NOMO-1 (cell line): ENCODE measurements around the gene LRRC58.
A peak's percentile ranks its signal among the peaks of the same experiment; 100 is the strongest.
"Not testable (repeated sequence)": the region's sequence is repeated elsewhere in the genome, so short reads cannot be mapped to it uniquely, and the experiment has no call there.

Experiments used
- DNase-seq, 2 experiments: peaks; one replicate each; lab custom pipeline; 2025; ENCODE audit not compliant: unreplicated experiment in 2 of 2; lab: John Stamatoyannopoulos, UW

The LRRC58 gene

DNA sequence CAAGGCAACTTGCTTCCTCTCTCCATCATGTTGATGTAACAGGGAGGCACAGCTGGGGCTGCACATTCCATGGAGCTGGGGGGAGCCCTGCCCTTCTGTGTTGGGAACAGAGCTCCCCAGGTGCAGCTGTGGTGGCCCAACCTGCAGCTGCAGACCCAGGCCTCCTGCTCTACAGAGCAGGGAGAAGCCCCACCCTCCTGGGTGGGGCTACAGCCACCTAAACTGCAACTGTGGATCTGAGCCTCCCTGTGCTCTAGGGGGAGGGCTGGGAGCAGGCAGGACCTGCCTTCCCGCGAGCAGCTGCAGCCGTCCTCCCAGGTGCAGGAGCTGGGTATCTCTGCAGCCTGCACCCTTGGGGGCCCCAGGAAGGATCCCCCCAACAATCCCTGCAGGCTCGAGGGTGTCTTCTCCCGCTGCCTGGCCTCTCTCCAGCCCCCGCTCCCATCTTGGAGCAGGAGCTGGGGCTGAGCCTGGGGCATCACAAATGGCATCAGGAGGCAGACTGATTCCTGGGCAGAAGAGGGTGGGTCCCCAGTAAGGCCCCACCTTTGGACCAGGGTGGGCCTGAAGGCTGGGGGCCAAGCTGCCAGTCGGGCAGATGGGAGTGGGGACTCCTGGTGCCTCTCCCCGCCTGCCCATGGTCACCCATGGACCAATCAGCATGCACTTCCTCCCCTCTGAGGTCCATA lies 7.4 kb downstream of the LRRC58 start:
- DNase-seq: no peak

DNA sequence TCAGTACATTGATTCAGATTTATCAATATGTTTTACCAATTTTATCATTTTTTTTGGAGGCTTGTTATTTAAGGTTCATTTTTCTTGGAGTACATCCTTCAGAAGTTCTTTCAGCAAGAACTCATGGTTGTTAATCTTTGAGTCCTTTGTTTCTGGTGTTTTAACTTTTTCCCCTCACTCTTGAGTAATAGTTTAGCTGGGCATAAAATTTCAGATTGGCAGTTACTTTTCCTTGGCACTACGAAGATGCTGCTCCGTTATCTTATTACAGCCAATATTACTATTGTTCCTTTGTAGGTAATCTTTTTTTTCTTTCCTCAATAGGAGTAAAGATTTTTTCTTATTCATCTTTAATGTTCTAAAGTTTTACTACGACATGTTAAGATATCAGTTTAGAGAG lies 9.8 kb downstream of the LRRC58 start:
- no peak for DNase-seq

DNA sequence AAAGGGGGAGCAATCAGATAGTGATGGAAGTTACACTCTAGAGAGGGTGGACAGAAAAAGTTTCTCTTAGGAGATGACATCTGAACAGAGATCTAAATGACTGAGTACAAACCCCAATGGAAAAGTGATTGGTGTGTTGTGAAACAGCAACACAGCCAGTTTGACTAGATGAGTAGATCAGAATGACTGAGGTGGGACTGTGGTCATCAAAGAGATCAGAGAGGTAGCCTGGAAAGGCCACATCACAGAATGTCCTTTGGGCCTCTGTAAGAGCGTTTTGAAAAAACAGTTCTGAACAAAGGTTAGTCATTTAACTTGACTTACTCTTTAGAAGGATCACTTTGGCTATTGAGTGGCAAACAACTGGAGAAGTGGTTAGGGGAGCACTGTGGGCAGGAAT lies 10.6 kb downstream of the LRRC58 start:
- DNase-seq: no peak

DNA sequence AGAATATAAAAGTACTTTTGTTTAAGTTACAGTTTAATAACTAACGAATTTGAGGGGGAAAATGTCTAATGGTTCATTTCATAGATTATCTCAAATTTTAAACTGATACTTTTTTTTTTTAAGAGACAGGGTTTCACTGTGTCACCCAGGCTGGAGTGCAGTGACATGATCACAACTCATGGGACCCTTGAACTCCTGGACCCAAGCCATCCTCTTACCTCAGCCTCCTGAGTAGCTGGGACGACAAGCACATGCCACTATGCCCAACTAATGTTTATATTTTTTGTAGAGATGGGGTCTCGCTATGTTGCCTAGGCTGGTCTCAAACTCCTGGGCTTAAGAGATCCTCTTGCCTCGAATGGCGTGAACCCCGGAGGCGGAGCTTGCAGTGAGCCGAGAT lies 16.5 kb downstream of the LRRC58 start:
- no peak for DNase-seq

DNA sequence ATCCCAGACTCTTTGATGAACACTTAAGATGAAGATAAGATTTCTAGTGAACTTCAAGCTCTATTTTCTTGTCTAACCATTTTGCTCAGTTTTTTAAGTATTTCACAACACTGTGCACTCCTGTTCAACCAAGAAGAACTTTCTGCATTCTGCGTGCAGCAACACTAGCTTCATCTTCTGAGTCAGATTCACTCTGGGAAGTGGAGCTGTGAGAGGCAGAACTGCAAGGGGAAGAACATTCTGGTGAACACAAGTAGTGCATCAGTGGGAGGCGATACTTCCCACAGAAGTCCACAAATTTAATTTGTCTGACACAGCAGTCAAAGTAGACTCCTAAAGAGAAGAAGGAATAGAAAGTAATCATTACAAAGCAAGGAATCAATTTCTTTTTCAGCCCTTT lies 18.1 kb downstream of the LRRC58 start:
- no peak for DNase-seq

DNA sequence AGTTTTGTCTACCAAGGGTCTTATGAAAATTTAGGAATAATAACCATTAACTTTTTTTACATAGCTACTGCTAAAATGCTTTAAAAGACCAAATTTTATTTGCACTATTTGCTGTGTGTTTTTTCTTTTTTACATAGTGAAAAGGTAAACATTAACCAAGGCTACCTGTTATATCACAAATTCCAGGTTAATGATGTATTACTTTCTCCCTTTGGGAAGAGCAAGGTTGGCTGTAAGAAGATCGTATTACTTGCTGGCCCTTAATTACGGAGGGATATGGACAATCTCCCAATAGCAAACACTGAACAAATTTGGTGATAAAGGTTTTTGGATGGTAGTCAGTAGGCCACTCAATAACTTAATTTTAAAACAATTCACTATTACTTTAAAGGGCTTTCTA lies 22.4 kb downstream of the LRRC58 start:
- DNase-seq: no peak

DNA sequence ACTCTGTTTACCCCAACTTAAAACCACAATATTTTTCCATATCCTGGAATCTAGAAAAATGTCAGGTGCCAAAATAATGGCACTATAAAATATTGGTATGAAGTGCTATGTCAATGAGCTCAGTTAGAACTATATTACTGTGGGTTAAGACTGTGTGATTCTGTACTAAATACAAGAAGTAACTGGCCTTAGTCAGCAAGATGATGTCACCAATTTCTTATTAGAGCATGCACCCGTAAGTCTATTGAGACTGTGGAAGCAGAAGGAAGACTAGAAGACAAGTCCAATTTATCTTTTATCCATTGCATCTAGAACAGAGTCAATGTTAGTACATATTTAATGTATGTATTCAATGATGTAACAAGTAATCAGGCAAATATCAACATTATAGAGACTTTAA lies 25.0 kb downstream of the LRRC58 start:
- no peak for DNase-seq

DNA sequence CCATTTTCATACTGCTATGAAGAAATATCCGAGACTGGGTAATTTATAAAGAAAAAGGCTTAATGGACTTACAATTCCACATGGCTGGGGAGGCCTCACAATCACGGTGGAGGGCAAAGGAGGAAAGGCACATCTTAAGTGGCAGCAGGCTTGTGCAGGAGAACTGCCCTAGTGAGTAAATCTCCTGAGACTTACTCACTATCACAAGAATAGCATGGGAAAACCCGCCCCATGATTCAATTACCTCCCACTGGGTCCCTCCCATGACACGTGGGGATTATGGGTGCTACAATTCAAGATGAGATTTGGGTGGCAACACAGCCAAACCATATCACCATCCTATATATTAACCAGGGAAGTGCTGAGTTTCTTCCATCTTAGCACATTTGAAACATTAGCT lies 25.4 kb downstream of the LRRC58 start:
- DNase-seq: not testable (repeated sequence)

DNA sequence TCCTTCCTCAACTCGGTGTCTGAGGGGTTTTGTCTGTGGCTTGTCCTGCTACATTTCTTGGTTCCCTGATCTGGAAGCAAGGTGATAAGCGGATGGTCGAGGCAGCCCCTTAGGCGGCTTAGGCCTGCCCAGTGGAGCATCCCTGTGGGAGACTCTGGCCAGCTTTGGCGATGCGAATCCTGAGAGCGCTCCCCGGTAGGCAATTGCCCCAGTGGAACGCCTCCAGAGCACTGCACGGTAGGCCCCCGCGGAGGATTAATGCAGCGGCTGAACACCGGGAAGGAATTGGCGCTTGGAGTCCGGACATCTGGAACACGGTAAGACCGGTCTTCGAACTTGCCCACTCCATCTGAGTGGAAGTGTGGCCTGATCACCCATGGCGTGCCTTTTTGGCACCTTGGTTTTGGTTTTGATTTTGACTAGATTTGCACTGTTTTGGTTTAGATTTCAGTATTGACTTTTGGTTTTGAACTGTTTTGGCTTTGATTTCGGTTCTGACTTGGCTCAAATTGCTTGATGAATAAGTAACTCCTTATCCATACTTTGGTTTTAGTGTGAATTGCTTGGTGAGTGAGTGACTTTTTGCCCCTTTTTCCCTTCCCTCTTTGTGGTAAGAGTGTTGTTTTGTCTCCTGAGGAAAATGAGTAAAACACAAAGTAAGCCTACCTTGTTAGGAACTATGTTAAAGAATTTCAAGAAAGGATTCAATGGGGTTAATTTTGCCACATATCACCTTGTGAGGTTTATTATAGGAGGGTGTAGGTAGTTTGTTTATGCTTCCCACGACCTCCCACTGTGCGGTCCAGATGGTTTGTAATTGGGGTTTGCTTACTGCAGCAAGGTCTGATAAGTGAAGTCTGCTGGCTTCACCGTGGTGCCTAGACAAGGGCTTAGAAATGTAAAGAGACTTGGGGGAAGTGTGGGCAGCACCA lies 37.0 kb downstream of the LRRC58 start:
- no peak for DNase-seq

DNA sequence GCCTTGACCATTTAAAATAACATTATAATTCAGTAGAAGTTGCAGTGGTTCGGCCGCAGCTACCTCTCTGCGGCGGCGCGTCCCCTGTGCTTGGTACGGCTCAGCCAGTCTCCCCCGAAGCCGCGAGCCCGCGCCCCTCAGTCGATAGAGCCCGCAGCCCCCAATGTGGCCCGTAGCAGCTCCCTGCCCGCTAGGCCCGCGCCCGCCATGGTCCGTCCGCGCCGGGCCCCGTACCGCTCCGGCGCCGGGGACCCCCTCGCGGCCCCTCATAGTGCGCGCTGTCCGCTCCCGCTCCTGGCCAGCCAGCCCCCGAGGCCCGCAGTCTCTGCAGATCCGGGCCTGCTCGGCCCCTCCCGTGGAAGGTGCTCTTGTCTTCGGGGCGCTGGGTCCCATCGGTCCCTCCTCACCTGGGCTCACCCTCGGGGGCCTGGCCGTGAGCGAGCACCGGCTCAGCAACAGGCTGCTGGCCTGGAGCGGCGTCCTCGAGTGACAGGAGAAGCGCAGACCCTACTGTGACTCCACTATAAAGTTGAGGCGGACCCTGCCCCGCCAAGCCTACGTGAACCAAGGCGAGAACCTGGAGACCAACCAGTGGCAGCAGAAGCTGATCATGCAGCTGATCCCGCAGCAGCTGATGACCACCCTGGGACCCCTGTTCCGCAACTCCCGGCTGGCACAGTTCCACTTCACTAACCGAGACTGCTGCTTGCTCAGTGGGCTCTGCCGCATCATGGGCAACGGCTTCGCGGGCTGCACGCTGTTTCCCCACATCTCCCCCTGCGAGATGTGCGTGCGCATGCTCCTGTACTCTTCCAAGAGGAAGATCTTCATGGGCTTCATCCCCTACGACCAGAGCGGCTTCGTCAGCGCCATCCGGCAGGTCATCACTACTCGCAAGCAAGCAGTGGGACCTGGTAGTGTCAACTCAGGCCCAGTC lies 42.4 kb downstream of the LRRC58 start:
- no peak for DNase-seq

DNA sequence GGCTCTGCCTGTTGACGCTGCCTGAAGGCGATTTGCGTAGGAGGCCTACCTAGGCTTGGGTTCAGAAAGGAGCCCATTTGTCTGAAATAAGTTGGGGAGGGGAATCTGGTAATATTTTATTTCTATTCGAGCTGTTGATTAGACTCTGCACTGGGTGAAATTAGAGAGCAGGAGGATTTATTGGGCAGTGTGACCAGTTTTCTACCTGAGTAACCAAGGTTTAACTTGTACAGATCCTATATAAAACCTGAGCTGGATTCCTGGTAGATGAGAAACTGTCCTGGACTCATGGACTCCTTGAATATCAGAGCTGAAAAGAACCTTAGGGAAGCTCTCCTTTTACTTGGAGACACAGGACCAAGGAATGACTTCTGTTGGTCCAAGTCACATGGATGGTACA lies 44.5 kb downstream of the LRRC58 start:
- DNase-seq: no peak

DNA sequence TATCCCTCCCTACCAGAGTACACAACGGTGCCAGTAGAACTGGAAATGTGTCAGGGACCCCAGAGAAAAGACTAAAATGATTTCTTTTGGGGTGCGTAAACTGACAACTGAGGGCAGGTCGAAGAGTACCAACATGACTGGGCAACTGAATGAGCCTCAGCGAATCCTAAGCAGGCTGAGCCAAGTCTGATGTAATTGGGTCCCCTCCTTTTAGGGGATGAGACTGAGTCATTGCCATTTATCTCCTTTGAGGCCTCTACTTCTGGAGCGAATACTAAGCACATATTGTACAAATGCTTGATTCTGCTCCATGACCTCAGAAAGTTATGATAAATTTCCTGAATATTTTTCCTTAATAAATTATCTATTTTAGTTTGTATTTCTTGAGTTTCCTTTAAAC lies 46.8 kb downstream of the LRRC58 start:
- no peak for DNase-seq

DNA sequence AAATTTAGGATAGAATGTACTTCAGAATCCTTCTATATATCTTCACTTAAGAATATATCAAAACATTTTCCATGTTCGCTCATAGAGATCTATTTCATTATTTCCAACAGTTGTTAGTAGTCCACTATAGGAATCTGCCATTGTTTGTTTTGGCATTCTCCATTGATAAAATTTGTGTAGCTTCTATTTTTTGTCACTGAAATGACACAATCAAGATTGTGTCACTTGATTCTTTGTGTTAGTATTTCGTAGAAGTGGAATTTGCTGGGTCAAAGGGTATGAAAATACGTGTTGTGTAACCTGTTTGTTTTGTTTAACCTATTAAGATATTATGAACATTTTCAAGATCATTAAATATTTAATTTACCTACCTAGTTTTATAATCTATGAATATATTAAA lies 48.2 kb downstream of the LRRC58 start:
- no peak for DNase-seq

DNA sequence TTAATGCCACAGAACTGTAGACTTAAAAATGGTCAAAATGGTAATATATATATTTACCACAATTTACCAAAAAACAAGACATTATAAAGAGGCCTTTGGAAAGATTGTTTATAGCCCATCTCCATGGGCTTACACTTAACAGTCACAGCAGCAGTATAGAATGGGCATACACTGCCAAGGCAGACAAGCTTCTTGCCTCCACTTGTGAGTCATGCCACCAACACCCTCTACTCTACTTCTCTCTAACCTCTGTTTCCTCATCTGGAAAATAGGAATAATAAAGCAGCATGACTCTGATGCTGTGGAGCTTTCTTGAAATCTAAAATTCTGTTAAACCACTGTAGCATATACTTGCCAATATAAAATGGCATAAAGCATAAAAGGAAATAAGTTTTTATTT lies 49.8 kb downstream of the LRRC58 start:
- DNase-seq: no peak

DNA sequence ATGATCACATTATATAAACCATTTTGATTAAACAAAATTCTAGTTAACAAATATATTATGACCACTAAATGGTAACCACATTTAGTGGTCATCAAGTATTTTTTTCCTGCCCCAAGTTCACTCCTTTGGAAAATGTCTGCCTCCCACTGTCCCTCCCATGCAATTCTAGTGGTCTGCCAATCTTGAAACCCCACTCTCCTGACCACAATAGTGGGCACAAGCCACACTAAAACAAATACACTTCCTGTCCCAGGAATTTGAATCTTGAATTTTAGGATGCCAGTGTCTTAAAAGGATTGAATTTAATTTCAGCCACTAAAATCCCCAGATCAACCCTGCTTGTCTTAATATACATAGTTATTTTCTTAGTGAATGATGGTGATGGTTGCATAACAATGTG lies 50.2 kb downstream of the LRRC58 start:
- DNase-seq: no peak

DNA sequence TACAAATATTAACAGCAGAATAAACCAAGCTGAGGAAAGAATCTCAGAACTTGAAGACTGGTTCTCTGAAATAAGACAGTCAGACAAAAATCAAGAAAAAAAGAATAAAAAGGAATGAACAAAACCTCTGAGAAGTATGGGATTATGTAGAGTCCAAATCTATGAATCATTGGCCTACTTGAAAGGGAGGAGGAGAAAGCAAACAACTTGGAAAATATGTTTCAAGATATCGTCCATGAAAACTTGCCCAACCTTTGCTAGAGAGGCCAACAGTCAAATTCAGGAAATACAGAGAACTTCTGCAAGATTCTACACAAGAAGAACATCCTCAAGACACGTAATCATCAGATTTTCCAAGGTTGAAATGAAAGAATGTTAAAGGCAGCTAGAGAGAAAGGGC lies 57.6 kb downstream of the LRRC58 start:
- not testable (repeated sequence) for DNase-seq

DNA sequence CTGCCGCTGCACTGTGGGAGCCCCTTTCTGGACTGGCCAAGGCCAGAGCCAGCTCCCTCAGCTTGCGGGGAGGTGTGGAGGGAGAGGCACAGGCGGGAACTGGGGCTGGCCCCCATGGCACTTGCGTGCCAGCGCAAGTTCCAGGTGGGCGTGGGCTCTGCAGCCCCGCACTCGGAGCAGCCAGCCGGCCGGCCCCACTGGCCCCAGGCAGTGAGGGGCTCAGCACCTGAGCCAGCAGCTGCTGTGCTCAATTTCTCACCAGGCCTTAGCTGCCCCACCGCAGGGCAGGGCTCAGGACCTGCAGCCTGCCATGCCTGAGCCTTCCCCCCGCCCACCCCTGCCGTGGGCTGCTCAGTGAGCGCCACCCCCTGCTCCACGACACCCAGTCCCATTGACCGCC lies 59.5 kb downstream of the LRRC58 start:
- DNase-seq: no peak

DNA sequence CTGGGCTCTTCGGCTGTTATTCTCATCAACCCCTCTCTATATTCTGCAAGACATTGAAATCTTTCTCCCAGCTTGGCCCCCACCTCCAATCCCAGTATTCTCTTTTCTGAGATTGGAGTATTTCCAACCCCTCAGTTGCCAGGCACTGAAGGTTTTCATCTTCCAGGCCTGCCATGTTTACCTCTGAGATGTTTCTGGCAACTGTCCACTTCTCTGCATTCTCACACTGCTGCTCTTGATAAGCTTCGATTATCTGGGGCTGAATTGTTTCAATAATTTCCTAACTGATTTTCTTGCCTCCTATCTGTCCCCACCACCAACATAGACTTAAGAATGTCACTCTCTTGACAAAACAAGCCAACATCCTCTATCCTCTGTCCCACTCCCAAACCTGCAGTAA lies 62.7 kb downstream of the LRRC58 start:
- DNase-seq: no peak

DNA sequence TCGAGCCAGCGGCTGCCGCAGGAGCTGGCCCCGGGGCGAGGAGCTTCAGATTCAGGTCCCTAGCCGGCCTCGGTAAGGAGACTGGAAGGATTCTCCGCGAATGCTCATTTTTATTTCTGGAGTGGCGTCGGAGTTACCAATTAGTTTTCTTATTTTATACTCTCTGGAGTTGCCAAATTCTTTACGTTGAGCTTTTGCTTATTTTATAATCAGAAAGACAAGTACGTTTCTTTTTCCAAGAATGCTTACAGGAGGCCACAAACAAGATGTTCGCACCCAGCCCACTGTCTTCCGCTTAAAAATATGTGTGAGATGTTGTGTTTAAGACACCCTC lies 63.7 kb downstream of the LRRC58 start:
- DNase-seq: no peak

DNA sequence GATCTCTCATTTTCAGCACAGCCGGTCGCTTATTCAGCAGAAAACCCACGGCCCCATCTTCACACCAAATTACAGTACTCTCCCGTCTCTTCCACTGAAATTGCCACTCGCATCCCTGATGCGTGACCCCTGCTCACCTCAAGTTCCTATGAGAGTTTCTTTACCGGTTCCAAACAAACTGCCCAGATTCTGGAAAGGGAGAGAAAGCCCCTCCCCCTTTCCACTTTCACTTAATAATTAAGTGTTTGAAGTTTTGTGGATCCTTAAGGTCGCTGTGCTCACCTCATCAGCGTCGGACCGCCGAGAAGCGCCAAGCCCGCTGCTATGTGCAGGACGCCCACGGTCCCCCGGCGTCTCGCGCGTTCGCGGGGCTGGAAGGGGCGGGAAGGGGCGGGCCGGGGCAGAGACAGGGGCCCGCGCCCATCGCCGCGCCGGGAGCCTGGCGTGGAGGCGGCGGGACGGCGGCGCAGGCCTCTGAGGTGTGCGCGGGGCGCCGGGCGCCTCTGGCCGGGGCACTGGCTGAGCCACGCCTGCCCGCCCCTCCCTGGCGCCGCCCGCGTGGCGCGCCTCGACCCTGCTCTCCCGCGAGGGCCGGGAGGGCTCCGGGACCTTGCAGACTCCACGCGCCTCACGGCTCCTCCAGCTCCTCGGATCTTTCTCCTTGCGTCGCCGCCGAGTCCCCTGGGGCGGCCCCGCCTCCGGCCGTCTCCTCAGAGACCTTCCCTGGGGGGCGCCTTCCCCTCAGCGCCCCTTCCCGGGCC lies 64.2 kb downstream of the LRRC58 start, which contains the start of gene GPR156:
Gene GPR156 (minus strand): TSS at position 476 of the 761 bp plus-strand sequence. CDS start 41,124 bp downstream, outside the sequence.
- DNase-seq: peak in 1 of 2 experiments; percentile 11
